Fibroblast of upper back skin (primary cell): ENCODE measurements around the gene GSDME.
A peak's percentile ranks its signal among the peaks of the same experiment; 100 is the strongest.

Experiments
- DNase-seq: peaks from one replicate; pipeline ENCODE4 v3.0.0-alpha.2; 2013

The GSDME gene

GRCh38 chr7:24701261-24702235 is 55.7 kb downstream of the GSDME start:
- peak; percentile 96 for DNase-seq

DNA sequence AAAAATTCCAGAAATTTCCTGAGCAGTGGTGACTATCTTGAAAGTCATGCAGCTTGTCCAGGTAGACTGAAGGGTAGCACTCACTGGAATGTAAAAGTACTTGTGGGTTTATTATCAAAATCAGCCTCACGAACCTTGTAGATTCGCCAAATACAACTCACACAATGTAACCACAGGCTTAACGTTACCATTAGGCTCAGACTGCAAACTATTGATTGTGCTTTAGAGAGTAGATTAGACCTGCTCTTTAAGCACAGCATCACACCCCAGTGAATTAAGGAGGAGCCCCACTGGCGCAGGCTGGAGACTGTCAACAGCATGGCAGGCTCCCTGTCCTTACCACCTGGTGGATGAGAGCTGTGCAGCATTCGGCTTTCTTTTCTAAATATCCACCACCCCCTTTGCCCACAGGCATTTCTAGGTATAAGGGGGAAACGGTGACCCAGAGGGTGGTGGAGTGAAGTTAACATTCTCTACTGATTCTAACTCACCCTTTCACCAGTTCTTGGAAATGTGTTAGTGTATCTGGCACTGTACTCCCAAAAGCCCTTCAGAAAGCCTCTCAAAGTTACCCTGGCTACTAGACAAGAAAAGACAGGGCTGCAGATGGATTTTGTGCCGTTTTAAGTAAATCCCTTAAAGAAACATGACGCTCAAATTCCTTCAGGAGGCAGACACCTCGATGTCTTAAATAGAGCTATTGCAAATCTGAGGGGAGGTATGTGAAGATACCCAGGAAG is 56.6 kb downstream of the GSDME start:
- peak; percentile 79 for DNase-seq

- no peak for DNase-seq
These were observed 58.6 kb downstream of the GSDME start for GRCh38 chr7:24698531-24699266.

- DNase-seq: no peak
These were observed 59.8 kb downstream of the GSDME start for GRCh38 chr7:24697416-24697815.

- DNase-seq: no peak
These were observed 64.7 kb downstream of the GSDME start for GRCh38 chr7:24692592-24692991.

GRCh38 chr7:24690251-24690650 is 67.0 kb downstream of the GSDME start:
- no peak for DNase-seq

DNA sequence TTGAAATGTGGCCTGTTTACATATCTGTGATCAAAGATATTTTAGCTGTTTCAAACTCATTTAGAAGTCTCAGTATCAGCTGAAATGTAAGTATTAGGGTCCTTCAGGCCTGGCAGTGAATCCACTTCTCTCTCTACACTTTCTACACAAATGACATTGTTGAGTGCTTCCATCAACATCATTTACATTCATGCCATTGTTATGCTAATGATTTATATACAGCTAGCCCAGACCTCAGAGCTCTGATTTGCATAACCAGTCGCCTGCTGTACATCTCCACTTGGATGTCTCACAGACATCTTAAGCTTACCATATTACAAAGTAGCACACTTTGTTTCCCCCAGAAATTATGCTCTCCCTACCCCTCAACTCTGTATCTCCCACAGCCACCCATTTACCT is 71.6 kb downstream of the GSDME start:
- no peak for DNase-seq

- DNase-seq: no peak
These were observed 86.5 kb downstream of the GSDME start for GRCh38 chr7:24670782-24671181.

GRCh38 chr7:24669971-24670591 is 87.2 kb downstream of the GSDME start:
- no peak for DNase-seq

- DNase-seq: peak; percentile 8
These were observed 88.2 kb downstream of the GSDME start for GRCh38 chr7:24668927-24669635.

- peak; percentile 61 for DNase-seq
These were observed 91.5 kb downstream of the GSDME start for GRCh38 chr7:24665564-24666294.

- DNase-seq: peak; percentile 78
These were observed 96.7 kb downstream of the GSDME start for GRCh38 chr7:24660546-24660945.

DNA sequence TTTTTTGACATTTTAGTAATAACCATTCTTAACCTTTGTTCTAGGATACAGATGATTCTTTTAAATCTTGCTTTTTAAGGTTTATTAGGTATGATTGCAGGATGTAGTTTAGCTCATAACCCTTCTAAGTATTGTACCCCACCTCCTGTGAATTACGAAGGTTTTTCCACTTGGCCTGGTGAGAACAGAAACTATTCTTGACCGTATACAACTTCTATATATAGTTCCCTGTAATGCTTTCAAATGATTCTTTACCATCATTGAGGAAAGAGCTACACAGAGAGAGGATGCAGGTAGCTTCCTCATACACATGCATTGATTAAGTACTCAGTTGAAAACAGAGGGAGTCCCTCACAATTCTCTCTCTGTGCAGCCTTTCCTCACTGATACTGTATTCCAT is 97.8 kb downstream of the GSDME start:
- DNase-seq: no peak

- no peak for DNase-seq
These were observed 99.3 kb downstream of the GSDME start for GRCh38 chr7:24657980-24658379.

DNA sequence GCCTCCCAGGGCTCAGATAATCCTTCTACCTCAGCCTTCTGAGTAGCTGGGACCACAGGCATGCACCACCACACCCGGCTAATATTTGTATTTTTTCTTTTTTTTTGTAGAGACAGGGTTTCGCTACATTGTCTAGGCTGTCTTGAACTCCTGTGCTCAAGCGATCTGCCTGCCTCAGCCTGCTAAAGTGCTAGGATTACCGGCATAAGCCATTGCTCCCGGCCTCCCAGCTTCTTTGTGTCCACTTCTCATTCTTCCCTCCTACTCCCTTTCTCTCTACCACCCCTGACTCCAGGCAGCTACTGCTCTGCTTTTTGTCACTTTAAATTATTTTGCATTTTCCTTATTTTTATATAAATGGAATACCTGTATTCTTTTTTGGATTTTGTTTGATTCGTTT is 100.7 kb downstream of the GSDME start:
- no peak for DNase-seq

DNA sequence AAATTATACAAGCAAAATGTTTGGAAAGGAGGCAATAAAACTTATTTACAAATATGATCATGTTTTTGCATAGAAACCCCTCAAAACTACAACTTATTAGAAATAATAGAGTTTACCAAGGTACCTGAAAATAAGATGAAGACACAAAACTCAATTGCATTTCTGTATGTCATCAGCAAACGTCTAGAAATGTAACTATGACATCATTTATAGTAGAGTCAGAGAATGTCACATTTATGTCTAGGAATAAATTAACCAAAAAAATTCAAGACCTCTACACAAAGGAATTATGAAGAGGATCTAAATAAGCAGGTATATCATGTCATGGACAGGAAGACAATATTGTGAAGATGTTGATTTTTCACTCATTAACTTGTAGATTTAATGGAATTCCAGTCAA is 103.0 kb downstream of the GSDME start:
- no peak for DNase-seq

DNA sequence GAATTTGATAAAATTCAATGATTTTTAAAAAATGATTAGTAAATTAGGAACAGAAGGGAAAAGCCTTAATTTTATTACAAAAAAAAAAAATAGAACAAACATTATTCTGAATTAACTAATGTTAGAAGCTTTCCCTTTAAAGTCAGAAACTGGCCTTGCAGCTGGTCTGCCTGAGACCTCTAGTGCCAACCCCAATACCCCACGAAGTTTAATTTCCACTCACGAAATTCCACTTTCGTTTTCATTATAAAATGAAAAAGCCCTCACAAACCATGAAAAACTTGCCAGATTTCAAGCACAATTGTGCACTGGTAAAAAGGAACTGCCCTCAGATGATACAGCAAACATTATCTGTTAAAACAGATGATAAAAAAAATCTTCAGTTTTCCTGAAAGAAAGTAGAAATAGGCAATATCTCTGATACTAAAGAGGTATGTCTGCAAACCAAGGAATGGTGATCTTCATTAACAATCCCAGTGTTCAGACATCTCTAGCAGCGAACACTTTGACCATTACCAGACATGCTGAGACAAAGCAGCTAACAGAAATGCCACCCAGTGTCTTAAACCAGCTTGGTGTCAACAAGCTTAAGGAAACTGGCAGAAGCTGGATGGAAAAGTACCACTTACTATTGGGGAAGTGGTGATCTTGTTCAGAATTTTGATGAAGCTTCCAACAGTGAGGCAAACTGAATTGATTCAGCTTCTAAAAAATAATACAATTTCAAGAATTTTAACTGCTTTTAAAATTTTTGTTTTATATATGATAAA is 103.8 kb downstream of the GSDME start:
- no peak for DNase-seq

GRCh38 chr7:24652251-24652939 is 104.9 kb downstream of the GSDME start:
- no peak for DNase-seq
